HG02759 (cell line): ENCODE measurements around the gene CHRND.

Experiments used
- ATAC-seq: cut with Tn5 transposase; IDR thresholded peaks from one replicate; pipeline ENCODE4 v1.9.1; 2021; ENCODE audit warnings: mild to moderate bottlenecking, moderate library complexity; ENCODE audit not compliant: unreplicated experiment

CHRND gene

GRCh38 chr2:232502911-232503808 is 22.8 kb upstream of the CHRND start:
- ATAC-seq, result no peak

GRCh38 chr2:232503809-232504323 is 22.1 kb upstream of the CHRND start:
- ATAC-seq, result no peak

- no peak for ATAC-seq
Observed at GRCh38 chr2:232504438-232504837, 21.5 kb upstream of the CHRND start.

- no peak for ATAC-seq
Observed at GRCh38 chr2:232505856-232506255, 20.1 kb upstream of the CHRND start.

GRCh38 chr2:232506709-232507108 is 19.3 kb upstream of the CHRND start:
- no peak for ATAC-seq

- no peak for ATAC-seq
Observed at GRCh38 chr2:232508251-232508650, 17.7 kb upstream of the CHRND start.

GRCh38 chr2:232511336-232511890 is 14.5 kb upstream of the CHRND start:
- no peak for ATAC-seq

GRCh38 chr2:232512602-232513001 is 13.4 kb upstream of the CHRND start:
- no peak for ATAC-seq

- ATAC-seq, result no peak
Observed at GRCh38 chr2:232513353-232513752, 12.6 kb upstream of the CHRND start.

GRCh38 chr2:232515639-232516038 is 10.3 kb upstream of the CHRND start:
- no peak for ATAC-seq

GRCh38 chr2:232516551-232516950 is 9.4 kb upstream of the CHRND start:
- no peak for ATAC-seq

GRCh38 chr2:232518844-232519243 is 7.1 kb upstream of the CHRND start:
- ATAC-seq, result no peak

GRCh38 chr2:232519581-232520438 is 6.2 kb upstream of the CHRND start, which contains the start of gene PRSS56:
PRSS56 (plus strand) TSS chr2:232520388; CDS start chr2:232520599, 211 bp downstream.
- ATAC-seq, result no peak

- ATAC-seq, result no peak
Observed at GRCh38 chr2:232520489-232520888, 5.5 kb upstream of the CHRND start.

- no peak for ATAC-seq
Observed at GRCh38 chr2:232521098-232521497, 4.9 kb upstream of the CHRND start.

- ATAC-seq, result peak; percentile 43
Observed at GRCh38 chr2:232521959-232522622, 3.9 kb upstream of the CHRND start.

GRCh38 chr2:232522623-232523401 is 3.1 kb upstream of the CHRND start:
- no peak for ATAC-seq

- no peak for ATAC-seq
Observed at GRCh38 chr2:232523402-232523681, 2.6 kb upstream of the CHRND start.

GRCh38 chr2:232523682-232524597 is 2.0 kb upstream of the CHRND start:
- no peak for ATAC-seq
